PC-9 (cell line): ENCODE measurements around the gene PTH1R.
A peak's percentile ranks its signal among the peaks of the same experiment; 100 is the strongest.

Experiments
- CTCF ChIP-seq: fragments of 200-600 bp; sonication (generic); conservative IDR thresholded peaks from 2 replicates; pipeline ENCODE4 v1.6.1; 2017; ENCODE audit warnings: mixed run types, antibody characterized with exemption, mild to moderate bottlenecking, moderate library complexity
- EZH2 ChIP-seq: fragments of 200-600 bp; sonication (generic); IDR thresholded peaks from 2 replicates; pipeline ENCODE4 v1.8.0; 2017; ENCODE audit warnings: antibody characterized with exemption, low read depth

DNA sequence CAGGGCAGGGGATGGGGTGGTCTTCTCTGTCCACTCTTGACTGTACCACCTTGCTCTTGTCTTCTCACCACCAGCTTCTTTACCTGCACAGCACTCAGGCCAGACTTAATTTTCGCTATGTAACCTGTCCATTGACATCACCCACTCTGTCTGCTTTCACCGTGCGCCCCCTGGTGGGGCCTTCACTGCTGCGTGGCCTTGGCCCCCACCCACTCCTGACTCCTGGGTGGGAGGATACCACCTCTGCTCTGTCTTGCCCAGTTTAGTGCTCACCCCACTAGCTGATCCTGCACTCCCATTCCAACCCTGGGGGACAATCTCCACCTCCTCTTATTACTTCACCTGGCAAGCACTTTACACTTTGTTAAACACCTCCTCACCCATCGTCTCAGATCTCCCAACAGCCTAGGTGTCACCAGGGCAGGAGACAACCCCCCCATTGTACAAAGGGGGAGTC, 17.7 kb downstream of the PTH1R start:
- TF ChIP-seq CTCF (peak; percentile 86), EZH2 (no peak)
